Islet precursor cell (in vitro differentiated cells): ENCODE measurements around the gene SATB2.

Source experiments
- DNase-seq: peaks from one replicate; pipeline ENCODE4 v3.0.0-alpha.2; 2018

Gene SATB2

DNA sequence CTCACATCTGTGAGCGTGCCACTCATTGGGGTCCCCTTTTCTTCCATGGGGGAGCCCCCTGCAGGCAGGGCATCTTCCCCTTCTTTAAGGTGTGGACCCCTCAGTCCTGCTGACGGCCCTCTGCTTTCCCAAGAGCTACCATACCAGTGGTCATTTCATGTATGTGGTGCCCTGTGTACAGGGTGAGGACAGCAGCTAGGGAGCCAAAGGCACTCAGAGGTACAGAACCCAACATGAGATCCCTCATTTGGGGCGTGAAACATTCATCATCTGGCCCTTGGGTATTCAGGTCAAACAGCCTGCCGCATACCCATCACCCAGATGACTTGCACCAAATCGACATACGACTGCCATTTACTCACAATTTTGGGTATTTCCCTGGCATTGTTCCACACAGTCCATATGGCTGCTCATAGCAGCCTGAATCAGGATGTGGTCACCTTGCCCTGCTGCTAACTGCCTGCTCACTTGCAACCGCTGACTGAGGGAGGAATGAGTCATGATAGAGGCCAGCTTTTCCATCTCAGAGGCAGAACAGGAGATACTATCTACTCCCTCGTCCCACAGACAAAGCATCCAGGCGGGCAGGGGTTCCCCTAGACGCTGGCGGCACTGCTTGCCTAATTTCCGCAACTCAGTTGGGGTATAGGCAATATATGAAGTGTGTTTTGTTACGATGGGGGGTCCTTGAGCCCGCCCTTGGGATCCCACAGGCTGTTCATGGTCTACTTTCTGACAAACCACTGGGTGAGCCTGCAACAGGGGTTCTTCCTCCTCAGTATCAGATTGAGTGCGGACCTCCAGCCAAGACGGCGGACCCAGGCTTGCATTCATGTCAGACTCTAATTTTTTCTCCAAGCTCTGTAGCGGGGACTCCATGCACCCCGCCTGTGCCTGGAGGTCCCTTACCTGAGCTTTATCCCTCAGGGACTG is 228.6 kb downstream of the SATB2 start:
- DNase-seq, result peak; percentile 61

DNA sequence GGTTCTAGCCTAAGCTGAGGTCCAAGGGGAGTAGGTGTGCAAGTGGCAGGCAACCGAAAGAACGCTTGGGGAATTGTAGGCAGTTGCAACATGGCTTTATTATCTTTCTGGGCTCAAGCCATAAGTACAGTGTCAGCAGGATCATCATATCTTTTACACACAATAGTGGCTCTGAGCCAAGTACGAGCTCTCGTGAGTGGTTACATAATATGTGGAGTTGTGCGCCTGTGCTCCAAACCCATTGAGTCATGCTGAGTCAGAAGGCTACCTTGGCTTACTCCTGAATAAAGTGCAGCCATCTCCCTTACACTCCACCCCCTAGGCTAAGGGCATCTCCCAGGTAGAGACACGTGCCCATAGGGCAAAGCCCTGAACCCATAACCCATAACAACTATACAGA is 233.9 kb downstream of the SATB2 start:
- no peak for DNase-seq

DNA sequence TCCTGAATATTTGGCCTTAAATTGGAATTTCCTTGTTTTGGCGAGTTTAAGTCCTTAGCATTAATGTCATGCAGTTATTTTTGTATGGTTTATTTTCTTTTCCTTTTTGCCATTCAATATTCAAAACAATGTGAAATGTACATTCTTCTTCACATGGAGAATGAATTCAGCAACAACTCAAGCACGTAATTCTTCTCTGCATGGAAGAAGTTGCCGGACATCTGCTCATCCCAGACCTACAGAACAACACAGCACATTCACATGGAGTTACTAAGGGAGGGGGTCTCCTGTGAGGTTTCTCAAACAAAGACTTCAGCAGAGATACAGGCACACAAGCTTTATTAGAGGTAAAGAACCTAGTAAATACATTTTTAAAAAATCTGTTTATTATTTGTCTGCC is 236.8 kb downstream of the SATB2 start:
- no peak for DNase-seq

DNA sequence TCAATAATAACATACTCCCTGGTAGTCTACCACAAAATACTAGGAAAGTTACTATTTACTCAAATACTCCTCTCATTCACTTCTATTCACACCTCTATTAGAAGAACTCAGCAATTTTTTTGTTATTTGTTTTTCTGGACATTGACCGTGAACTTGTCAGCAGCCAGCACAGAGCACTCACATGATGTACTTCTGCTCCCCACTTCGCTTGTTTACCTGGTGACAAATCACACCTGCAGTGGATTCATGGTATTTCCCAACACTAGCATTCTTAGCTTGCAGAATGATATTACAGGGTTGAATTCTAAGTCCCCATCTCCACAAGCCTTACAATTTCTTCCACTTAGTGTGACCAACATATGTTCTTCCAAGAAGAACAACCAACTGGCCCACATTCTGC is 238.2 kb downstream of the SATB2 start:
- no peak for DNase-seq
